ENCODE data around the gene DDX20. TPM values are rescaled to one million over a fixed set of nuclear protein-coding genes. Genes with fewer than 3 reads are reported as not detected.
"Not testable (repeated sequence)": the region's sequence is repeated elsewhere in the genome, so short reads cannot be mapped to it uniquely, and the experiment has no call there.

The DDX20 gene
- total RNA-seq, 1 donor from 2014 or later: 15.4 TPM

GRCh38 chr1:111733183-111733991 is 22.3 kb upstream of the DDX20 start:
- peak; percentile 90 for DNase-seq

GRCh38 chr1:111733992-111734341 is 21.7 kb upstream of the DDX20 start:
- no peak for DNase-seq

GRCh38 chr1:111734426-111734825 is 21.3 kb upstream of the DDX20 start:
- no peak for DNase-seq

GRCh38 chr1:111734856-111735255 is 20.8 kb upstream of the DDX20 start:
- DNase-seq: no peak

- DNase-seq: no peak
Observed at GRCh38 chr1:111735321-111735720, 20.4 kb upstream of the DDX20 start.

GRCh38 chr1:111735858-111736544 is 19.7 kb upstream of the DDX20 start:
- DNase-seq: peak; percentile 94

GRCh38 chr1:111736548-111737215 is 19.0 kb upstream of the DDX20 start:
- peak; percentile 87 for DNase-seq

- DNase-seq: no peak
Observed at GRCh38 chr1:111737216-111738132, 18.2 kb upstream of the DDX20 start.

- DNase-seq: no peak
Observed at GRCh38 chr1:111738133-111738435, 17.6 kb upstream of the DDX20 start.

- DNase-seq: peak; percentile 95
Observed at GRCh38 chr1:111738436-111739193, 17.1 kb upstream of the DDX20 start.

- peak; percentile 95 for DNase-seq
Observed at GRCh38 chr1:111739194-111739924, 16.3 kb upstream of the DDX20 start, which contains the start of gene INKA2. INKA2 (minus strand) TSS chr1:111739395; CDS start chr1:111739242, 153 bp downstream.

GRCh38 chr1:111739925-111740765 is 15.6 kb upstream of the DDX20 start:
- peak; percentile 72 for DNase-seq

GRCh38 chr1:111742292-111742691 is 13.4 kb upstream of the DDX20 start:
- DNase-seq: not testable (repeated sequence)

- no peak for DNase-seq
Observed at GRCh38 chr1:111742938-111743549, 12.7 kb upstream of the DDX20 start.

GRCh38 chr1:111743679-111744101 is 12.0 kb upstream of the DDX20 start:
- DNase-seq: no peak

- peak; percentile 80 for DNase-seq
Observed at GRCh38 chr1:111745675-111746613, 9.8 kb upstream of the DDX20 start.

GRCh38 chr1:111746614-111746999 is 9.1 kb upstream of the DDX20 start:
- DNase-seq: no peak

- DNase-seq: peak; percentile 70
Observed at GRCh38 chr1:111747282-111747734, 8.4 kb upstream of the DDX20 start.
